GM12878 (cell line): ENCODE results near the gene UNC13D. TPM values are rescaled to one million over a fixed set of nuclear protein-coding genes. Genes with fewer than 3 reads are reported as not detected.

Experiments
- ATAC-seq: fragments of 200-7000 bp; cut with Tn5 transposase; 3 replicates; pipeline ENCODE4 v1.9.1; 2020; ENCODE audit warnings: mild to moderate bottlenecking, moderate library complexity
- BruUV-seq: library from RNA; stranded (reverse); fragments of 400-500 nt; replicated peaks from 2 replicates; lab custom pipeline; 2021; lab: Mats Ljungman, UMichigan
- CTCF ChIA-PET: fragments of 300-600 bp; sonication (Branson Sonifier 250); formaldehyde crosslinking; extraction: SDS; loops from one replicate; lab custom pipeline; 2021; ENCODE audit warnings: inconsistent platforms; lab: Yijun Ruan, JAX
- POLR2A ChIA-PET: fragments of 350-600 bp; formaldehyde crosslinking; extraction: SDS; loops from one replicate; lab custom pipeline; 2021; ENCODE audit warnings: inconsistent platforms; lab: Charles Lee
- RAD21 ChIA-PET: fragments of 300-600 bp; sonication (Branson Sonifier 250); formaldehyde crosslinking; loops from one replicate; lab custom pipeline; 2023; ENCODE audit warnings: antibody characterized with exemption; ENCODE audit not compliant: unreplicated experiment; lab: Charles Lee
- SMC1A ChIA-PET: fragments of 300-600 bp; sonication (Branson Sonifier 250); formaldehyde crosslinking; loops from one replicate; lab custom pipeline; 2023; ENCODE audit not compliant: unreplicated experiment, uncharacterized antibody; lab: Charles Lee
- DNase-seq: peaks from one replicate; pipeline ENCODE4 v3.0.0-alpha.2; 2011; ENCODE audit warnings: low read depth, low spot score
- FAIRE-seq: peaks from 3 replicates; lab custom pipeline; 2011; peaks lifted over from hg19 to GRCh38; lab: Jason Lieb, UNC
- H2AFZ ChIP-seq: 2 replicates; pipeline ENCODE4 v1.6.0; 2011; ENCODE audit warnings: low read depth, low read length, control low read depth; ENCODE audit not compliant: control insufficient read depth
- H3K27ac ChIP-seq: 2 replicates; pipeline ENCODE4 v1.5.1; 2011; ENCODE audit warnings: control low read depth; ENCODE audit not compliant: control insufficient read depth, insufficient read depth
- H3K27me3 ChIP-seq, 2 experiments: replicated peaks in 1 of 2; 2 replicates each; pipeline versions ENCODE4 v1.6.0 to v1.6.1; 2011; ENCODE audit warnings: low read length in 1 of 2; ENCODE audit not compliant: control insufficient read depth in 2 of 2, insufficient read depth in 2 of 2
- H3K36me3 ChIP-seq, 2 experiments: 2 replicates each; pipeline ENCODE4 v1.5.1; 2011; ENCODE audit warnings: low read length in 1 of 2; ENCODE audit not compliant: control insufficient read depth in 2 of 2, insufficient read depth in 2 of 2
- H3K4me1 ChIP-seq: 2 replicates; pipeline ENCODE4 v1.6.1; 2011; ENCODE audit warnings: mild to moderate bottlenecking, low read length, moderate library complexity, mixed read lengths; ENCODE audit not compliant: control insufficient read depth, insufficient read depth
- H3K4me2 ChIP-seq: 2 replicates; pipeline ENCODE4 v1.6.0; 2011; ENCODE audit warnings: control low read depth; ENCODE audit not compliant: control insufficient read depth, insufficient read depth
- H3K4me3 ChIP-seq: fragments of 200-600 bp; sonication (generic); 2 replicates; pipeline ENCODE4 v1.5.1; 2016
- H3K79me2 ChIP-seq: 2 replicates; pipeline ENCODE4 v1.6.0; 2011; ENCODE audit warnings: low read length; ENCODE audit not compliant: control insufficient read depth, insufficient read depth
- H3K9ac ChIP-seq: 2 replicates; pipeline ENCODE4 v1.8.0; 2011; ENCODE audit warnings: low read length, control low read depth, mixed read lengths; ENCODE audit not compliant: control insufficient read depth, insufficient read depth
- H3K9me3 ChIP-seq: replicated peaks from 3 replicates; pipeline ENCODE4 v1.5.1; 2011; ENCODE audit warnings: mild to moderate bottlenecking, low read length; ENCODE audit not compliant: control insufficient read depth, insufficient read depth
- H4K20me1 ChIP-seq: 2 replicates; pipeline ENCODE4 v1.6.0; 2011; ENCODE audit not compliant: control insufficient read depth, insufficient read depth
- BHLHE40 ChIP-seq, 2 experiments: fragments of 450-650 bp in 1 of 2; IDR thresholded peaks; 2 replicates each; pipeline ENCODE4 v1.6.1; 2011 to 2017; ENCODE audit warnings: low read depth in 2 of 2, borderline replicate concordance in 1 of 2, improper control_type of control experiment in 1 of 2, low read length in 1 of 2, mild to moderate bottlenecking in 1 of 2
- EZH2 ChIP-seq: IDR thresholded peaks from 2 replicates; pipeline ENCODE4 v1.6.1; 2012; ENCODE audit warnings: low read depth, mild to moderate bottlenecking, control low read depth, inconsistent platforms, low read length, borderline replicate concordance; ENCODE audit not compliant: control insufficient read depth
- POU2F2 ChIP-seq: IDR thresholded peaks from 3 replicates; pipeline ENCODE4 v1.6.1; 2011; ENCODE audit warnings: low read depth, mild to moderate bottlenecking, low read length, borderline replicate concordance
- RB1 ChIP-seq: fragments of 450-650 bp; formaldehyde crosslinking; IDR thresholded peaks from 2 replicates; pipeline ENCODE4 v1.6.1; 2017; ENCODE audit warnings: mild to moderate bottlenecking, borderline replicate concordance
- ZNF384 ChIP-seq: IDR thresholded peaks from 2 replicates; pipeline ENCODE4 v1.6.1; 2012; ENCODE audit warnings: low read depth, mild to moderate bottlenecking, low read length, improper control_type of control experiment, borderline replicate concordance
- WGBS: methylation state at CpG from one replicate; pipeline ENCODE4 v1.1.6; 2016; ENCODE audit warnings: low lambda C conversion rate; ENCODE audit not compliant: insufficient replicate concordance, insufficient coverage; ENCODE audit errors: missing lambda C conversion rate; 5-methylcytosine and 5-hydroxymethylcytosine counted together
- in situ Hi-C: fragments of 300-500 bp; cut with MboI; formaldehyde crosslinking; loops from 9 replicates; pipeline ENCODE4 v1.14.3; 2018; ENCODE audit warnings: mixed read lengths
- intact Hi-C: fragments of 100-400 bp; cut with micrococcal nuclease; formaldehyde crosslinking; loops from one replicate; pipeline ENCODE4 v1.14.2; 2022; ENCODE audit not compliant: unreplicated experiment
- polyA plus RNA-seq, 11 experiments: library from polyadenylated mRNA; depleted of rRNA in 4 of 11; unstranded in 6 of 11; stranded (reverse) in 5 of 11; fragments of >200 nt; fragmentation: Nextera tagmentation in 4 of 11; fragmentation: Illumina TruSeq in 1 of 11; extraction: Ambion mirVana in 4 of 11; extraction: Trizol in 1 of 11; gene quantifications; 1 replicate in 1 of 11; 2 replicates in 10 of 11; pipeline versions ENCODE4 v1.2.1 to v1.2.3, GENCODE V29; 2011 to 2016; ENCODE audit warnings: inconsistent platforms in 2 of 11, missing spikeins in 2 of 11, low read depth in 1 of 11
- total RNA-seq, 4 experiments: library from RNA; depleted of rRNA in 3 of 4; stranded (reverse); fragments of >200 nt in 3 of 4; fragmentation: Illumina TruSeq in 1 of 4; extraction: Trizol in 1 of 4; gene quantifications; 2 replicates each; pipeline versions ENCODE4 v1.2.1 to v1.2.3, GENCODE V29; 2013 to 2021
- TF ChIP-seq, protein P1 (sequence below): IDR thresholded peaks from 2 replicates; pipeline ENCODE4 v1.6.1; 2011; ENCODE audit warnings: mild to moderate bottlenecking, low read depth, low read length, moderate library complexity; ENCODE audit not compliant: insufficient replicate concordance
- TF ChIP-seq, protein P2 (sequence below): fragments of 450-650 bp; IDR thresholded peaks from 2 replicates; pipeline ENCODE4 v1.6.1; 2016; ENCODE audit warnings: mild to moderate bottlenecking

UNC13D gene
- total and polyA plus RNA-seq, 10 of the 15 experiments (the other 5 are each of a cell fraction or from before 2014, with no cell fraction given), result 0.32 to 63.9 (median 25.2) TPM

DNA sequence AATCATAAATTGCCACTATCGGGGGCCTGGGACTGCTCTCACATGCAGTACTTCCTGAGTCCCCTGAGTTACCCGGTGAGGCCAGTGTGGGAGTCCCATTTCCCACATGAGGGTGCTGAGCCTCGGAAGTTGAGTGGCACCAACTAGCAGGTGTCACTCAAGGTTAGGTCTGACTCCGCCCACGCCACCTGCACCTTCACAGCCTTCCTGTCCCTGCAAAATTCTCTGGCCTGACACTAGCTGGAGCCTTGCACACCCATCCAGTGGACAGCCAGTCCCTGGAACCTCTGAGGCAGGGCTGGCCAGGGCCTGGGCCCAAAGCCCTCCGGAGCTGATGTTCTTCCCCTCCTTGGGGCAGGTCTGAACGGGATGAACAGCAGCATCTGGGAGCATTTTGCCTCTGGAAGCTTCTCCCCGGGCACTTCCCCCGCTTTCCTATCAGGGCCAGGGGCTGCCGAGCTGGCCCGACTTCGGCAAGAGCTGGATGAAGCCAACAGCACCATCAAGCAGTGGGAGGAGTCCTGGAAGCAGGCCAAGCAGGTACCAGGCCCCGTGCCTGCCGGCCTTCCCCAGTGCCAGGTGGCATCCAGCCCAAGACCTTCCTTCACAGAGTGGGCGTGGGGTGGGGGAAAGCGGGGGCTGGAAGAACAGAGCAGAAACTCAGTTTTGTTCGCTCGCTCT, 21.9 kb downstream of the UNC13D start:
- ATAC-seq, result no peak
- no peaks in the 10 kb centered on the region for H3K27me3 ChIP-seq
- no peak for DNase-seq
- 76% methylated on average over 18 of the region's 18 CpGs for WGBS
- no peak overlapping the region for H3K9ac ChIP-seq
- CTCF ChIA-PET, result no interaction called here
- H3K4me2 ChIP-seq, result no peak overlapping the region
- H4K20me1 ChIP-seq, result no peaks in the 10 kb centered on the region
- H3K79me2 ChIP-seq, result no peaks in the 10 kb centered on the region
- no peaks in the 10 kb centered on the region for H3K9me3 ChIP-seq
- H3K36me3 ChIP-seq, result peaks cover 14 to 21% of the 10 kb centered on the region in 2 experiments; a peak in 3 of 4 replicates
- BruUV-seq, result no TSS peak
- H3K4me1 ChIP-seq, result no peaks in the 10 kb centered on the region
- FAIRE-seq, result no peak
- POLR2A ChIA-PET, result interaction anchor here (1.6 to 2.0 kb wide), 2 partner anchors 14 to 33 kb away, joined by 5 to 7 read pairs; partner anchors contain the start of gene WBP2
- RAD21 ChIA-PET, result no interaction called here
- TF ChIP-seq EZH2 (no peak), POU2F2 (no peak), ZNF384 (no peak), RB1 (no peak), BHLHE40 (IDR thresholded peaks at IDR 0.05; ENCODE audit: borderline replicate concordance in 1 of 2, low read depth in 2 of 2, low read length in 1 of 2) (no peak)
- TF ChIP-seq, protein P1, sequence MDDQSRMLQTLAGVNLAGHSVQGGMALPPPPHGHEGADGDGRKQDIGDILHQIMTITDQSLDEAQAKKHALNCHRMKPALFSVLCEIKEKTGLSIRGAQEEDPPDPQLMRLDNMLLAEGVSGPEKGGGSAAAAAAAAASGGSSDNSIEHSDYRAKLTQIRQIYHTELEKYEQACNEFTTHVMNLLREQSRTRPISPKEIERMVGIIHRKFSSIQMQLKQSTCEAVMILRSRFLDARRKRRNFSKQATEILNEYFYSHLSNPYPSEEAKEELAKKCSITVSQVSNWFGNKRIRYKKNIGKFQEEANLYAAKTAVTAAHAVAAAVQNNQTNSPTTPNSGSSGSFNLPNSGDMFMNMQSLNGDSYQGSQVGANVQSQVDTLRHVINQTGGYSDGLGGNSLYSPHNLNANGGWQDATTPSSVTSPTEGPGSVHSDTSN, result peak; percentile 37
- TF ChIP-seq, protein P2, sequence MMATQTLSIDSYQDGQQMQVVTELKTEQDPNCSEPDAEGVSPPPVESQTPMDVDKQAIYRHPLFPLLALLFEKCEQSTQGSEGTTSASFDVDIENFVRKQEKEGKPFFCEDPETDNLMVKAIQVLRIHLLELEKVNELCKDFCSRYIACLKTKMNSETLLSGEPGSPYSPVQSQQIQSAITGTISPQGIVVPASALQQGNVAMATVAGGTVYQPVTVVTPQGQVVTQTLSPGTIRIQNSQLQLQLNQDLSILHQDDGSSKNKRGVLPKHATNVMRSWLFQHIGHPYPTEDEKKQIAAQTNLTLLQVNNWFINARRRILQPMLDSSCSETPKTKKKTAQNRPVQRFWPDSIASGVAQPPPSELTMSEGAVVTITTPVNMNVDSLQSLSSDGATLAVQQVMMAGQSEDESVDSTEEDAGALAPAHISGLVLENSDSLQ, result peak; percentile 82
- no peak overlapping the region for H2AFZ ChIP-seq
- intact Hi-C loops, result no loop called here
- H3K27ac ChIP-seq, result no peak overlapping the region
- H3K4me3 ChIP-seq, result no peak overlapping the region
- in situ Hi-C loops, result no loop called here
- SMC1A ChIA-PET, result no interaction called here
